SK-N-MC (cell line): ENCODE results near the gene GRM8.
"Not testable (repeated sequence)": the region's sequence is repeated elsewhere in the genome, so short reads cannot be mapped to it uniquely, and the experiment has no call there.

ENCODE experiments used
- DNase-seq: peaks from one replicate; pipeline ENCODE4 v3.0.0-alpha.2; 2011; ENCODE audit warnings: low read depth, low spot score
- H3K27ac ChIP-seq: fragments of 200-600 bp; sonication (generic); 2 replicates; pipeline ENCODE4 v1.5.1; 2016; ENCODE audit warnings: mixed run types
- H3K36me3 ChIP-seq: fragments of 200-600 bp; sonication (generic); 2 replicates; pipeline ENCODE4 v1.6.1; 2017; ENCODE audit warnings: antibody characterized with exemption, low read length, mixed read lengths; ENCODE audit not compliant: insufficient read depth
- H3K4me3 ChIP-seq: fragments of 200-600 bp; sonication (generic); 2 replicates; pipeline ENCODE4 v1.5.1; 2016
- H3K9ac ChIP-seq: fragments of 200-600 bp; sonication (generic); 2 replicates; pipeline ENCODE4 v1.8.0; 2017; ENCODE audit warnings: mixed run types, mixed read lengths; ENCODE audit not compliant: insufficient read length
- H3K9me3 ChIP-seq: fragments of 200-600 bp; sonication (generic); 2 replicates; pipeline ENCODE4 v1.6.1; 2017; ENCODE audit warnings: low read depth, mild to moderate bottlenecking, antibody characterized with exemption, low read length, moderate library complexity, mixed read lengths
- EZH2 ChIP-seq: fragments of 200-600 bp; sonication (generic); IDR thresholded peaks from one replicate; pipeline ENCODE4 v1.6.1; 2017; ENCODE audit warnings: antibody characterized with exemption
- FOXP2 ChIP-seq: optimal IDR thresholded peaks from 2 replicates; pipeline ENCODE3; 2011; ENCODE audit warnings: mild to moderate bottlenecking, moderate library complexity; ENCODE audit not compliant: insufficient read depth; ENCODE audit errors: extremely low read length, control extremely low read depth
- POLR2AphosphoS5 ChIP-seq: IDR thresholded peaks from 2 replicates; pipeline ENCODE4 v1.6.1; 2012; ENCODE audit warnings: mild to moderate bottlenecking, low read depth, low read length, borderline replicate concordance

GRM8 gene

DNA sequence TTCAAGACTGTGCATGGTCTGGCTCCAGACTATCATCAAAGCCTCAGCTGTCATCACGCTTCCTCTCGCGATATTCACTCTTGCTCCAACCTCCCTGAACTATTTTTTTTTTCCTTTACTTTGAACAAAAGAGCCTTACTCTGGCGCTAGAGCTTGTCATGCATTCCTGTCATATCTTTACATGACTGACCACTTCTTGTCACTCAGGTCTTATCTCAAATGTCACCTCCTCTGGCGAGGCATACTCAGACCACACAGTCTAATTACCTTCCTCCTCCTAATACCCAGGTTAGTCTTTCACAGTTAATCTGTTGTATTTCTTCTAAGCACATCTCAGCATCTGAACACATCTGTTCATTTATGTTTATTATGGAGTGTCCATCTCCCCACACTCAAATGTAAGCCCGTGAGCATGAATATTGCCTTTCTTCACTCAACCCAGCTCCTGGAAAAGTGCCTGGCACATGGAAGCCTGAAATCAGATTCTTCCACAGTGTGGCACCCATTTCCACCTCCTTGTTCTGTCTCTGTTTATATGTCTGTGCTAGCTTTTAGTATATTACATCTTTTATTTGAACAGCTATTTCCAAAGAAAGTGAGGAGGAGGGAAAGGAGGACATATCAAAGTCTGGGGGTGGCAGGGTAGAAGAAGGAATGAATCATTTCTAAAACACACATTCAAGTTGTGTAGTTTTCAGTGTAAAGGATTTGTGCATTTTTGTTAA lies 351.5 kb downstream of the GRM8 start:
- not testable (repeated sequence) for H3K9me3 ChIP-seq, DNase-seq, H3K27ac ChIP-seq, H3K36me3 ChIP-seq, H3K4me3 ChIP-seq, H3K9ac ChIP-seq

DNA sequence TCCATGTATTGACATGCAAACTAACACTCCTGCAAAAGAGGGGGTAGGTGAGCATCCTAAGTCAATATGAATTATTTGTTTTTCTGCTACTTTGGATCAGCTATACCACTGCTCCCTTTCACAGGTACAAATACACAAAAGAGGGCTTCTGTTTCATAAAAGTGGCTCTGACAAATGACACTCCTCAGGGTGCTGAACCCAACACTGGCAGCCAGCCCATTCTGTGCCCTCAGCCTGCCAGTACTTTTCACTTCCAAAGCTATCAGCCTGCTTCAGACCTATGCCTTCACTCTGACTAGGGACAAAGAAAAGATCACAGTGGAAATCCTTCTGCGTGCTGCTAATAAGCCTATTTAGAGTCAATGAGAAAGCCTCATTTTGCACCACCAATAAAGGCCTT lies 364.8 kb downstream of the GRM8 start:
- not testable (repeated sequence) for H3K9me3 ChIP-seq, H3K27ac ChIP-seq, DNase-seq, H3K9ac ChIP-seq, H3K4me3 ChIP-seq, H3K36me3 ChIP-seq

DNA sequence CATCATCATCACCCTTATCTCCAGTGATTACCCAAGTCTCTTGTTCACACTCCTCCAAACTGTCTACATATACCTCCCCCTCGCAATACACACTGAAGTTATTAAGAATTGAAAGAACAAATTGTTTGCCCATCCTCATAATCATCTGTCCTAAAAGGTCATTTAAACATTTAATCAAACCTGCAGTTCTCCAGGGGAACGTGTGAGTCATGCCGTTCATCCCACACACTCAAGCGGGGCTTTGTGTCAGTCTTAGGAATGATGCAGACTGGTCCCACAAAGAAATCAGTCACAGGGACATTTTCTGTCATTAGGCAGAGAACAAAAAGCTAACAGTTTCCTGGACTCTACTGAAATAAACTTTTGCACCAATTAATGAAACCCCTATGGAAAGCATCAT lies 365.2 kb downstream of the GRM8 start:
- H3K4me3 ChIP-seq, H3K36me3 ChIP-seq, H3K9ac ChIP-seq, H3K9me3 ChIP-seq, H3K27ac ChIP-seq, DNase-seq: not testable (repeated sequence)

DNA sequence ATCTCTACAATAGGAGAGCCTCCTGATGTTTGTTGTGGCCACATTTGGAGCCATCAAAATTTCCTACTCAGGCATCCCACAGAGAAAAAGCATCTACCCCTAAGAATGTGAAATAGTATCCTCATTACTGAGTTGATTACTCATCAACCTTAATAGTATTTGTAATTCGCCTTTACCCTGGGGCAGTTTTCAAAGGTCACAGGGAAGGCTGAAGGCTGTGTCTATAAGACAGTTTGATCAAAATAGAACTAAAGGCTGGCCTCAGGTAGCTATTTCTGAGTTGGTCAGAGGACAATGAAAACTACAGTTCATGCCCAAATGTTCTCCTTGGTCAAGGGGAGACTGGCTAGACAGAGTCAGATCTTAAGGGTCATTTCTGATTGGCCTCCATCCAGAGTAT lies 370.0 kb downstream of the GRM8 start:
- not testable (repeated sequence) for DNase-seq, H3K9me3 ChIP-seq, H3K27ac ChIP-seq, H3K36me3 ChIP-seq, H3K4me3 ChIP-seq, H3K9ac ChIP-seq

DNA sequence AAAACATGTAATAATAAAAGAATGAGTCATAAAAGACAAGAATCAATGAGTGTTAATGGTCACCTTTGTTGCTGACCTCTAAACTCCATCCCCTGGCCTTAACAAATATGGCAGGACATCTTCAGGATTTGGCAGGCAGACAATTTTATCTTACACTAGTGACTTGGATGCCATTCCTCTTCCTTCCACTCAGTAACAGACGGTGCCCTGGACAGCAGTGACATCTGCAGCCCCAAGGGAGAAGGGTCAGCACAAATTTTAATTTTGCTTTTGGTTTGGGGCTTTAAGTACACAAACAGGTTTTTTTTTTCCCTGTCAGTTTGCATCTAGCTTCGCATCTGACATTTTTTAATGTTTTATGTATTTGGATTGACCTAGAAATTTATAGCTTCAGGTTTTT lies 370.8 kb downstream of the GRM8 start:
- not testable (repeated sequence) for H3K9me3 ChIP-seq, DNase-seq, H3K9ac ChIP-seq, H3K27ac ChIP-seq, H3K4me3 ChIP-seq, H3K36me3 ChIP-seq

DNA sequence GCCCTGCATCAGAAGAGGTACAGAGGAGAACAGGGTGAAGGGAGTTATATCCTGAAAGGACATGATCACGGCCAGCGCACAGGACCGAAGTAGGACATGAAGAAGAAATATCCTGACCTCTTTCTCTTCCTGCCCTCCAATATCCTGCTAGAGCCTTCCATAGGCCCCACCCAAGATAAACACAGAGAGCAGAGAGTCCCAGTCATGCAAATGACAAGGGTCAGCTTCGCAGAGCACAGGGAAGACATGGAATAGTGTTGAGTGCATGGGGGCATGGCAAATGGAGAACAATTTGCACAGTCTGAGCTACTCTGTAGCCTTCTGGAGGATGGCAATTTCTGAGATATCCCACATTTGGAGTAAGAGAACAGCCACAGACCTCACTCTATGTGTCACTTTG lies 371.4 kb downstream of the GRM8 start:
- Histone ChIP-seq H3K9ac (no peak overlapping the region), H3K27ac (no peak overlapping the region), H3K36me3 (no peaks in the 10 kb centered on the region), H3K4me3 (no peak overlapping the region), H3K9me3 (no peaks in the 10 kb centered on the region)
- TF ChIP-seq POLR2AphosphoS5 (no peak), EZH2 (no peak), FOXP2 (no peak)
- no peak for DNase-seq

DNA sequence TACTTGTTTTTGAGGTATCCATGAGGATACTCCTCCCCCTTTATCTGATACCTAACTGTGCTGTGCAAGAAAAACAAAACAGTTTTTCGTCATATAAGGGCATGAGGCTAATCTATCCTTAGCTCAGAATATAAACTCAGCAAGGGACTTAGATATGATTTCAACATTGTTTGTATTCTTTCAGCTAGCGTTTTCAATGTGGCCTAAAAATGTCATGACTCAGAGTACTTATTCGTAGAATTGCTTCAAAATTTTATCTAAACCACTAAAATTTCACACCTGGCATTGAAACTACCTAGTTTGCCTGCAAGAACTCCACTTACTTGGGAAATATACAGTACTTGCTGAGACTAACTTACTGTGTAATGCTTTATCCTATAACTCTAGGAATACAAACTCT lies 376.2 kb downstream of the GRM8 start:
- not testable (repeated sequence) for DNase-seq, H3K27ac ChIP-seq, H3K4me3 ChIP-seq, H3K36me3 ChIP-seq, H3K9ac ChIP-seq, H3K9me3 ChIP-seq

DNA sequence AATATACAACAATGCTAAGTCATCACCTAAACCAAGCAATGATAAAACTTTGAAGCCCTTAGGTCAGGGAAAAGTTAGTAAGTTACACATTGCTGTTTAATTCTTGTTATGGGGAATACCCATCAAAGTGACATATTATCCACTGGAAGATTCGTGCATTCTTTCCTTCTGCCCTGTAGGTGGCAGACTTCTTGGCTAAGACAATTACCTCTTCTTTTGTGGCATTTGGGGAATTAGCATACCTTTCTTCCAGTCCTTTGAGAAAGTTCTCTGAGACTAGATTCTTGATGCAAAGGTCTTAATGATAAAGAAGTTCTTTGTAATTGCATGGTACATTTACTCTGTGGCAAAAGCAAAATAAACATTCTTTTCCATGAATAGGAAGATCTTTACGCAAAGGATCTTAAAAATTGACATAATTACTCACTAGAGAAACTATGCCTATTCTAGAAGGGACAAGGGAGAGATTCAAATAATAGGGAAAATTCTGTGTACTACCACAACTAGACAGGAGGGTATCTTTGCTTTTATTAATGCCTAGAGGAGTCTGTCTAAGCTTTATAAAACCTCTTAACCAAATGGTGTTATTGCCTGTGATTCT lies 395.9 kb downstream of the GRM8 start:
- Histone ChIP-seq H3K36me3 (no peaks in the 10 kb centered on the region), H3K9ac (no peak overlapping the region), H3K27ac (no peak overlapping the region), H3K4me3 (no peak overlapping the region), H3K9me3 (no peaks in the 10 kb centered on the region)
- no peak for DNase-seq
- TF ChIP-seq POLR2AphosphoS5, result no peak

DNA sequence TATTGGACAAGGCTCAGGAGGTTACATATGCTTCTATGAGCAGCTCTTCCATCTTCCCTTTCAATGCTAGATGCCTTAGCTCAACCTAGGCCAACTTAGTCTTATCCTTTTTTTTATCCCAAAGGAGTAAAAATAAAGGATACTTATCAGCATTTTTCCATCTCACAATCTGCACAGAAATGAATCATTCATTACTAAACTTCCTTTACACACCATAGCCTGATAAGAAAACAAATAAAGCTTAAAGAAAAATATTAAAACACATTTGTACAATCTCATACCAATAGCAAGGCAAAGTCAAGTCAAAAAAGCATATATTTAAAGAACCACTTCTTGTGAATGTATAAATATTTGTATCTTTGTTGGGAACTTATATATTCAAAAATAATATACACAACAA lies 407.4 kb downstream of the GRM8 start:
- no peak for DNase-seq
- Histone ChIP-seq H3K27ac (no peak overlapping the region), H3K9me3 (no peaks in the 10 kb centered on the region), H3K9ac (no peak overlapping the region), H3K36me3 (no peaks in the 10 kb centered on the region), H3K4me3 (no peak overlapping the region)
- no peak for TF ChIP-seq FOXP2
- no peak for TF ChIP-seq EZH2
- no peak for TF ChIP-seq POLR2AphosphoS5

DNA sequence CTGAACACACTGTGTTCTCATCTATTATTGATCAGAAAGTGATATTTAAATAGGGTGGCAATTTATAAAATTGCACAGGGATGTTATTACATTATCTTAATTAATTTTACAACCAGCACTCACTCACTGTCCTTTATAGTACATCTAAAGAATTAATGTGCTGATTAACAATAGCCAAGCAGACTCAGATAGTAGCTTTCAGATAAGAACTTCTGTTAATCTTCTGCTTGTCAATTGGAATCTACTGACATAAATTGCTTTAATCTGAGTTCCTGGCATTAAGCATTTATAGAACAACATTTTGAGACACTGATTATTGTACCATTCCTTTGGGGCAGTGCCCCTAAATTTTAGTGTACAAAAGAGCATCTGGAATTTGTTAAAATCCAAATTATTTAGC lies 408.9 kb downstream of the GRM8 start:
- TF ChIP-seq FOXP2 (no peak), POLR2AphosphoS5 (no peak), EZH2 (no peak)
- DNase-seq, result no peak
- Histone ChIP-seq H3K36me3 (no peaks in the 10 kb centered on the region), H3K9me3 (no peaks in the 10 kb centered on the region), H3K9ac (no peak overlapping the region), H3K4me3 (no peak overlapping the region), H3K27ac (no peak overlapping the region)
